Measurements from ENCODE around the gene ZNF213. TPM values are rescaled to one million over a fixed set of nuclear protein-coding genes. Genes with fewer than 3 reads are reported as not detected.

ZNF213 gene
- total and polyA plus RNA-seq, 12 donors: 2.6 to 19.5 (median 12.2) TPM

- intact Hi-C loops (cut with DNase I): no loop called here
- 1 to 2% (median 1%) methylated on average over 28 to 59 of the region's 59 CpGs for WGBS, 4 donors
- peak in 6 of 7 donors; percentile 55 to 89 (median 64) for DNase-seq
Observed at GRCh38 chr16:3157229-3158025, 22.6 kb downstream of the ZNF213 start.

GRCh38 chr16:3158026-3158509 lies 23.2 kb downstream of the ZNF213 start:
- H3K4me1 ChIP-seq (replicated peaks in 1 of 2): peaks cover 0 to 7% of the 10 kb centered on the region in 2 donors
- no peak for TF ChIP-seq POLR2A (IDR thresholded peaks at IDR 0.05)

More at GRCh38 chr16:3157229-3158025, 22.6 kb downstream of the ZNF213 start:
- Histone ChIP-seq H3K9me3 (replicated peaks in 1 of 3) (no peaks in the 10 kb centered on the region), H3K36me3 (replicated peaks in 1 of 2) (no peaks in the 10 kb centered on the region), H3K4me1 (replicated peaks in 1 of 2) (peaks cover 0 to 7% of the 10 kb centered on the region in 2 donors), H3K4me3 (peak overlapping the region in 2 of 4 donors; percentile 72 to 82), H3K27me3 (no peaks in the 10 kb centered on the region), H3K27ac (peak overlapping the region; percentile 54 to 97 (median 85))
- peak in 1 of 2 donors; percentile 21 for TF ChIP-seq POLR2A (IDR thresholded peaks at IDR 0.05)
- TF ChIP-seq, protein P1, sequence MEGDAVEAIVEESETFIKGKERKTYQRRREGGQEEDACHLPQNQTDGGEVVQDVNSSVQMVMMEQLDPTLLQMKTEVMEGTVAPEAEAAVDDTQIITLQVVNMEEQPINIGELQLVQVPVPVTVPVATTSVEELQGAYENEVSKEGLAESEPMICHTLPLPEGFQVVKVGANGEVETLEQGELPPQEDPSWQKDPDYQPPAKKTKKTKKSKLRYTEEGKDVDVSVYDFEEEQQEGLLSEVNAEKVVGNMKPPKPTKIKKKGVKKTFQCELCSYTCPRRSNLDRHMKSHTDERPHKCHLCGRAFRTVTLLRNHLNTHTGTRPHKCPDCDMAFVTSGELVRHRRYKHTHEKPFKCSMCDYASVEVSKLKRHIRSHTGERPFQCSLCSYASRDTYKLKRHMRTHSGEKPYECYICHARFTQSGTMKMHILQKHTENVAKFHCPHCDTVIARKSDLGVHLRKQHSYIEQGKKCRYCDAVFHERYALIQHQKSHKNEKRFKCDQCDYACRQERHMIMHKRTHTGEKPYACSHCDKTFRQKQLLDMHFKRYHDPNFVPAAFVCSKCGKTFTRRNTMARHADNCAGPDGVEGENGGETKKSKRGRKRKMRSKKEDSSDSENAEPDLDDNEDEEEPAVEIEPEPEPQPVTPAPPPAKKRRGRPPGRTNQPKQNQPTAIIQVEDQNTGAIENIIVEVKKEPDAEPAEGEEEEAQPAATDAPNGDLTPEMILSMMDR (IDR thresholded peaks at IDR 0.05): no peak

DNA sequence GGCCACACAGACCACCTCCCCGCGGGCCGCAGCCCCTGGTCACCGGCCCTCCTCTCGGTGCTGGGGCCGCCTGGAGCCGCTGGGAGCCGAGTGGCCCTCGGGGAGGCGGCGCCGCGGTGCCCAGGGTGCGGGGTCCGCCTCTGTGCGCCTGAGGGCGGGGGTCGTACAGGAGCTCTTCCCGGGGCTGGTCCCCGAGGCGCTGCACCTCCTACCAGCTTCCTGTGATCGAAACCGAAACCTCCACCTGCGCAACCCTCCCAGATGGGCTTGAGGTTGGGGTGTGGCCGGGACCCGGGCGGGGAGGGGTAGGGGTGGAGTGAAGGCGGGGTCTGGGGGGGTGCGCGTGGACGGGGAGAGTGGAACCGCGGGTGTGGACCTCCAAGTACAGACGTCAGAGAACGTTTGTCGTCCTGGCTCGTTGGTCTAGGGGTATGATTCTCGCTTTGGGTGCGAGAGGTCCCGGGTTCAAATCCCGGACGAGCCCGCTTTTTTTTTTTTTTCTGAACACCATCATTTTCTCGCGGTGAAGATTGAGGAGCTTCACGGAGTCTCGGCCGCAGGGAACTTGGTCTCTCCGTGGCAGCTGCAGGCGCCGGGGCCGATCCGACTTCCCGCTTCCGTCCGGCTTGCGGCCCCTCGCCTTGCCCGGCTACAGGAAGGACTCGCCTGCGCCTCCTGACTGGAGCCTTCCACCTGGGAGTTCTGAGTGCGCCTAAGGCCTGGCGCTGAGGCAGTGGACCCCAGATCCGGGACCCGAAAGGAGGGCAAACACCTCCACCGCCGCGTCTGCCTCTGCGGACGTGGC lies 23.9 kb downstream of the ZNF213 start:
- Histone ChIP-seq H3K9me3 (replicated peaks in 1 of 3) (no peaks in the 10 kb centered on the region), H3K27ac (peak overlapping the region; percentile 54 to 97 (median 85)), H3K36me3 (replicated peaks in 1 of 2) (no peaks in the 10 kb centered on the region), H3K4me3 (peak overlapping the region; percentile 17 to 82 (median 68)), H3K27me3 (no peaks in the 10 kb centered on the region), H3K4me1 (replicated peaks in 1 of 2) (peaks cover 0 to 7% of the 10 kb centered on the region in 2 donors)
- intact Hi-C loops (cut with DNase I): no loop called here
- DNase-seq: peak; percentile 86 to 95 (median 92)
- 0 to 1% (median 1%) methylated on average over 30 to 70 of the region's 70 CpGs for WGBS, 4 donors
- TF ChIP-seq POLR2A (IDR thresholded peaks at IDR 0.05): peak; percentile 9 to 59
- TF ChIP-seq, protein P1 (IDR thresholded peaks at IDR 0.05): no peak

More at GRCh38 chr16:3158026-3158509, 23.2 kb downstream of the ZNF213 start:
- no peaks in the 10 kb centered on the region for H3K27me3 ChIP-seq
- peak overlapping the region; percentile 17 to 82 (median 68) for H3K4me3 ChIP-seq
- 0 to 1% (median 0%) methylated on average over 2 to 27 of the region's 27 CpGs for WGBS, 4 donors
- no peaks in the 10 kb centered on the region for H3K36me3 ChIP-seq (replicated peaks in 1 of 2)
- no peaks in the 10 kb centered on the region for H3K9me3 ChIP-seq (replicated peaks in 1 of 3)
- peak overlapping the region; percentile 54 to 97 (median 85) for H3K27ac ChIP-seq
- intact Hi-C loops (cut with DNase I): no loop called here
- no peak for DNase-seq

GRCh38 chr16:3161235-3162018 lies 26.6 kb downstream of the ZNF213 start:
- no peak overlapping the region for H3K4me3 ChIP-seq
- H3K36me3 ChIP-seq (replicated peaks in 1 of 2): no peaks in the 10 kb centered on the region
- H3K9me3 ChIP-seq (replicated peaks in 1 of 3): no peaks in the 10 kb centered on the region
- H3K27me3 ChIP-seq: no peaks in the 10 kb centered on the region
- no peak overlapping the region for H3K27ac ChIP-seq
- peaks cover 0 to 10% of the 10 kb centered on the region in 2 donors for H3K4me1 ChIP-seq (replicated peaks in 1 of 2)
- intact Hi-C loops (cut with DNase I): no loop called here
- DNase-seq: peak in 1 of 7 donors; percentile 13
- 86 to 91% (median 90%) methylated on average over 20 to 36 of the region's 36 CpGs for WGBS, 4 donors
- TF ChIP-seq POLR2A (IDR thresholded peaks at IDR 0.05): no peak

All from adrenal gland (tissue), 12 donors.